GM12801 (cell line): ENCODE data around the gene NCOA5.

Experiments
- CTCF ChIP-seq: IDR thresholded peaks from one replicate; pipeline ENCODE4 v1.5.1; 2011; ENCODE audit warnings: control low read depth; ENCODE audit not compliant: insufficient read length; ENCODE audit errors: extremely low read depth

The NCOA5 gene

GRCh38 chr20:46089417-46090388 lies at the start of gene NCOA5:
Gene NCOA5 (minus strand): TSS chr20:46089962. CDS start chr20:46079424, 10,538 bp downstream.
- no peak for TF ChIP-seq CTCF

GRCh38 chr20:46139266-46139889 lies 49.6 kb upstream of the NCOA5 start:
- TF ChIP-seq CTCF: no peak

- no peak for TF ChIP-seq CTCF
Observed at GRCh38 chr20:46137816-46138215, 48.1 kb upstream of the NCOA5 start.

GRCh38 chr20:46135856-46136633 lies 46.3 kb upstream of the NCOA5 start:
- no peak for TF ChIP-seq CTCF

GRCh38 chr20:46134716-46135115 lies 45.0 kb upstream of the NCOA5 start:
- no peak for TF ChIP-seq CTCF

GRCh38 chr20:46133886-46134654 lies 44.3 kb upstream of the NCOA5 start:
- no peak for TF ChIP-seq CTCF

GRCh38 chr20:46132705-46133120 lies 43.0 kb upstream of the NCOA5 start:
- TF ChIP-seq CTCF: no peak
